NOMO-1 treated with dmso at 0.1 percent for 144 hours (cell line): ENCODE data around the gene GLIPR1.
"Not testable (repeated sequence)": the region's sequence is repeated elsewhere in the genome, so short reads cannot be mapped to it uniquely, and the experiment has no call there.

ENCODE experiments used
- DNase-seq: peaks from one replicate; lab custom pipeline; 2025; ENCODE audit not compliant: unreplicated experiment; lab: John Stamatoyannopoulos, UW

Gene GLIPR1

DNA sequence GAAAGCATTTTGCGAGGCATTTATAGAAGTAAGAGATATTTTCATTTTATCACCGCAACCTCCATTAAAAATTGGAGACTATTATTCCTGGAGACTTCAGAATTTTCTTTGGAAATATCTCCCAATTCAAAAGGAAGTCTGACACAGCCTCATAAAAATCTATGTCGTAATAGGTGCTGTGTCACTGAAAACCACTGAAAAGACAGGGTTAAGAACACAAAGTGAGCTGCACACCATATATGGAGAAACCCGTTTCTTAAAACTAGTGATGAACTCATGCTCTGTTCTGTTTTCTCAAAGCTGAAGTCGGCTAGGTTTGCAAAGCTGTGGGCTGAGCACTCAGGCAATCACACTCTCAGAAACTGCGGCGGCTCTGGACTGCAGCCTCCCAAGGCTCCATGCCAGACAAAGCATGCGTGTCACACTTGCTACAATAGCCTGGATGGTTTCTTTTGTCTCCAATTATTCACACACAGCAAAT is at the start of gene GLIPR1:
Gene GLIPR1 (plus strand): TSS at position 287 of the 481 bp plus-strand sequence. CDS start 126 bp downstream, at position 413.
- peak; percentile 87 for DNase-seq

DNA sequence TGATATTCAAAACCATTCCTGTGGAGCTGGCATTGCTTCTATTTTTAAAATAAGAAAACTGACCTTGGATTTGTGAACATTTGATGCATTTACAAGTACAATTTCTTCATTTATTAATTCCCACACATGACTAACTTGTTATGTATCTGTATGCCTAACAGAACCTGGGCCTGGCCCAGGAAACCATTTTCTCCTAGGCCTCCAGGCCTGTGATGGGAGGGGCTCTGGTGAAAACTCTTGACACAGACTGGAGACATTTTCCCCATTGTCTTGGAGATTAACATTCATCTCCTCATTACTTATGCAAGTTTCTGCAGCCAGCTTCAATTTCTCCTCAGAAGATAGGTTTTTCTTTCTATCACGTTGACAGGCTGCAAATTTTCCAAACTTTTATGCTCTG is 47.6 kb upstream of the GLIPR1 start:
- DNase-seq = no peak

- peak; percentile 14 for DNase-seq
These were observed 43.0 kb upstream of the GLIPR1 start for GRCh38 chr12:75437564-75437963.

DNA sequence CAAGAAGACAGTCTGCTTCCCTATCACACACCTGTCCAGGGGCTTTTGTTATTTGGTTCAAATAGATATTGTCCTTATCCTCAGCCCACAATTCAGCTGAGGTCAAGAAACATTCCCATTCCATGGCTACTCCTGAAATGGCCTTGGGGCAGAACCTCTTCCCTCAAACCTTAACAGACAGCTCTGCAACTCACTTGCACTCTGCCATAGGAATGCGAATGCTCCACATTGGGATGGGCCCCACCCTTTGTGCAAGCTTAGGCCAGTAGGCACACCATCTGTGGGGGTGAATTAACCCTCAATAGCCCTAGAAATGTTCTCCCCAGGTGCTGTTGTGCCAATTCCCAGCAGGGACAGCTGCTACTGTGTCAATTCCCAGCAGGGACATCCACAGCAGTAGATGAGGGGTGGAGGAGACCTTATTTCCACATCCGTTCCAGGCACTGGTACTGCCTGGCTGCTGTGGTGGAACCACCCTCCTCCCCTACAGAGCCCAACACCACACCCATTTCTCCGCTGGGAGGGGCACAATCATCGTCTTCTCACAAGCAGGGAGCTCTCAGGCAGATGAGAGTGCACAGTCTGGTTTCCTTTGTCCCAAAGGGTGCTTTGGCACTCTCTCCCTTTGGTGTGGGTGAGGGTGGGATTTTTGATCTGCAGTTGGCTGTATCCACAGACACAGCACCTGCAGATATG is 42.3 kb upstream of the GLIPR1 start:
- no peak for DNase-seq

DNA sequence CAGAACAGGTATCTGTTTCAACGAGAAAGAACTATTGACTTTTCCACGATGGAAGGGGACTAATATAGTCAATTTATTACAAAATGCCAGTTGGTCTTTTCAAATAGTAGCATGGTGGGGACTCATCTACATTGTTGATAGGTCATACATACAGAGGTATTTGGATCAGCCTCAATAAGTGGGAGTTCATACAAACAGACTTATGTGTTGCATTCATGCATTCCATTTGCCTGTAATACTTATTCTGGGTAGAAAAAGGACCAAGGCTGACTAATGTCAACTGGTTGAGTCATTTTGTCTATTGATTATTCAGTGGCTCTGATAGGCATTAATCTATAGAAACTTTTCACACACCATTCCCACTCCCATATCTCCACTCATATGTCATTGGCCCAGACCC is 41.5 kb upstream of the GLIPR1 start:
- no peak for DNase-seq

DNA sequence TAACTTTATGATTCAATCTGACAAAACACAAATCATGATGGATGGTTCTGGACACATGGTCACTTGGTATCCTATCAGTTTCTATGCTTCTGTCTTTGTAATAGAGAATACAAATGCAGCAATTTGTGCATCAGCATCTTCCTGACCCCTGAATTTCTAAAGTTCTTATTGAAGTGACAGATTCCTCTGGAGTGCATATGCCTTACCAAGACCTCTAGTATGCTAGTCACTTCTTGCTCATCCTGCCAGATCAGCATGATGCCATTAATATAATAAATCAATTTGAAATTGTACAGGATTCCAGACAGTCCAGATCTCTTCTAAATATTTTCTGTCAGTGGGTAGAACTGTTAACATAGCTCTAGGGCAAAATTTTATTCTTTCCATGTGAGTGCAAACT is 40.6 kb upstream of the GLIPR1 start:
- DNase-seq = no peak

- DNase-seq = not testable (repeated sequence)
These were observed 38.7 kb upstream of the GLIPR1 start for GRCh38 chr12:75441687-75442449.

DNA sequence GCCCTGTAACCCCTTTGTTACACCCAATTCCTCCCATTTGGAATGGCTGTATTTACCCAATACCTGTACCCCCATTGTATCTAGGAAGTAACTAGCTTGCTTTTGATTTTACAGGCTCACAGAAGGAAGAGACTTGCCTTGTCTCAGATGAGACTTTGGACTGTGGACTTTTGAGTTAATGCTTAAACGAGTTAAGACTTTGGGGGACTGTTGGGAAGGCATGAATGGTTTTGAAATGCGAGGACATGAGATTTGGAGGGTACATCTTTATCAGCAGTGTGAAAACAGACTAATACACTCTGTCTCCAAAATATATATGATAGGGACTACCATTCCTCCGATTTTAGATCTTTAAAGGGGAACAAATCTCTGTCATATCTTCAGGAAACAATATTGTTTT is 38.1 kb upstream of the GLIPR1 start:
- not testable (repeated sequence) for DNase-seq

GRCh38 chr12:75443709-75444108 is 36.8 kb upstream of the GLIPR1 start:
- no peak for DNase-seq

GRCh38 chr12:75444429-75445136 is 36.0 kb upstream of the GLIPR1 start:
- DNase-seq = no peak

GRCh38 chr12:75445137-75445507 is 35.4 kb upstream of the GLIPR1 start:
- DNase-seq = not testable (repeated sequence)

- no peak for DNase-seq
These were observed 33.7 kb upstream of the GLIPR1 start for GRCh38 chr12:75446857-75447256.

DNA sequence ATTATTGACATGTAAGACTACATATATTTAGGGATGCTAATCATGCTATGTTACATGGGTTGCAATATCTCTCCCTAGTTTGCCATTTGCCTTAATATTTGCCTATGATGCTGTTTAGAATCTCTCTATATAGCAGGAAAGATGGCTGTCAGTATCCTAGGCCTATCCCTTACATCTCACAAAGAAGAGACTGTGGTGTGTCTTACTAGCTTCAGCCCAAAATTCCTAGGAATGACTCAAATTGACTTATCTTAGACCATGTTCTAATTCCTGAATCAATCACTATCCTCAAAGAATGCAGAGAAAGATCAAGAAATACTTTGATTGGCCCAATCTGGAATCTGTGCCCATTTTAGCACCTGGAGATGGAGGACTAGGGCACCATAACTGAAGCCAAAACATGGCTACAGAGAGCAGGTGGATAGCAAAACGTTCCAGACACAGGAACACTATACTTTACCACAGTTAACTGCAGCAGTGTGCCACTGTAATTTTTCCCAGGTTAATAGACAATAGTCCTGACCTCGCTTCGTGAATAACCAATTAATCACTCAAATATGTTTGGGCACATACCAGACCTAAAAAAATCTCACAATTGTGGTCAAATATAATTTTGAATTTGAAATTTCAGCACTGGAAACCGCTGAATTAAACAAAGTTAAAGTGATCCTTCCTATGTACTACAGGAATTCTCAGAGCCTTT is 32.7 kb upstream of the GLIPR1 start:
- DNase-seq = no peak

GRCh38 chr12:75452675-75453330 is 27.8 kb upstream of the GLIPR1 start:
- DNase-seq = no peak

- DNase-seq = no peak
These were observed 24.7 kb upstream of the GLIPR1 start for GRCh38 chr12:75455839-75456238.

DNA sequence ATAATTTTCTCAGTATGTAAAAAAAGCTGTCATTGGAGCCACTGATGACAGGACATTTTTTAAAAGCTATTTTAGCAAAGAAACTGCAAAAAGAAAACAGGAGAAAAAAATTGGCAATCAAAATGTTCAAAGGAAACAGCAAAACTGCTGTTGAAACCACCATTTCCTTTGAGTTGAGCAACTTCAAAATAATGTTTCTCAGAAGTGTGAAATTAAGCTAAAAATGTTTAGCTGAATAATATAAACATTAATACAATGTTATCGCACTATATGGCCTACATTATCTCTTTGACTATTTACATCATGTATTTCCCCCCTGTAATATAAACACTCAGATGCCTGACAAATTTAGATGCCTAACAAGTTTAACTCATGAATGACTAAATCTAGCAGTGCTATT is 23.4 kb upstream of the GLIPR1 start:
- no peak for DNase-seq

DNA sequence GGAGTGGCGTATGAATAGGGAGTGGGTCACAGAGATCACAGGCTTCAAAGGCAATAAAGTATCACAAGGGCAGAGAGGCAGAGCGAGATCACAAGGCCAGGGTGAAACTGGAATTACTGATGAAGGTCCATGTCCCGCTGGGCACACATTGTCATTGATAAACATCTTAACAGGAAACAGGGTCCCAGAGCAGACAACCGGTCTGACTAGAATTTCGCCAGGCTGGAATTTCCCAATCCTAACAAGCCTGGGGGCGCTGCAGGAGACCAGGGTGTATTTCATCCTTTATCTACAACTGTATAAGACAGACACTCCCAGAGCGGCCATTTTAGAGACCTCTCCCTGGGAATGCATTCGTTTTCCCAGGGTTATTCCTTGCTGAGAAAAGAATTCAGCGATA is 22.7 kb upstream of the GLIPR1 start:
- not testable (repeated sequence) for DNase-seq

GRCh38 chr12:75459755-75460154 is 20.8 kb upstream of the GLIPR1 start:
- DNase-seq = no peak

DNA sequence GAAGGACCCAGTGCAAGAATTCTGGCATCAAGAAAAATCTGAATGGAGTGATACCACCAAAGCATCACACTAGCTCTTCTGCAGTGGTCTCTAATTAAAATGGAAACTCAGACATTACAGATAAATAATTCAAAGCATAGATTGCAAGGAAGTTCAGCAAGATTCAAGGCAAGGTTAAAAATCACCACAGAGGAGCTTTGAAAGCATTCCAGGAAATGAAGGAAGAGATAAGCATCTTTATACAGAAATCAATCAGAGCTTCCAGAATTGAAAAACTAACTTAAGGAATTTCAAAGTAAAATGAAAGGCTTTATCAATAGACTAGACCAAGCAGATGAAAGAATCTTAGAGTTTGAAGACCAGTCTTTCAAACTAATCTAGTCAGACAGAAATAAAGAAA is 20.4 kb upstream of the GLIPR1 start:
- DNase-seq = no peak
